GM11168 (cell line): ENCODE data around the gene SLC22A1.
"Not testable (repeated sequence)": the region's sequence is repeated elsewhere in the genome, so short reads cannot be mapped to it uniquely, and the experiment has no call there.

Source experiments
- in situ Hi-C: fragments of 300-500 bp; cut with MboI; formaldehyde crosslinking; loops from one replicate; pipeline ENCODE4 v1.12.0; 2022; ENCODE audit warnings: low sequenced_read_pairs; ENCODE audit not compliant: unreplicated experiment

SLC22A1 gene

DNA sequence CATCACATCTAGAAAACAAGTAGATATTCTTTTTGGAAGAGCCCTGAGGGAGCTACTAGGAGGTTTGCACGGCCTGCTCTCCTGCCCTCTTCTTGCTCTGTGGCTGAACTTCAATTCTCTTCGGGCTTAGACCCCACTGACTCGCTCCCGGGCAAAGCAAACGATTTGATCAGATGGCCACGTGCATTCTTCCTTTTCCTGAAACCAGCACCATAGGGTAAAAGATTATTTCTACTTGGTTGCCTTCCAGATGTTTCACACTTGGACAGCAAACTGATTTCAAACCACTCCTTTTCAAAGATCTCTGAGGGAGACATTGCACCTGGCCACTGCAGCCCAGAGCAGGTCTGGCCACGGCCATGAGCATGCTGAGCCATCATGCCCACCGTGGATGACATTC is at the start of gene SLC22A1:
Gene SLC22A1, plus strand, starts transcription at position 258 of the 400 bp plus-strand sequence. Its CDS starts 121 bp downstream, at position 379.
- in situ Hi-C loops, result no loop called here

- in situ Hi-C loops, result no loop called here
These were observed 48.3 kb upstream of the SLC22A1 start for GRCh38 chr6:160073272-160073671.

GRCh38 chr6:160076009-160076408 is 45.6 kb upstream of the SLC22A1 start:
- in situ Hi-C loops, result no loop called here

DNA sequence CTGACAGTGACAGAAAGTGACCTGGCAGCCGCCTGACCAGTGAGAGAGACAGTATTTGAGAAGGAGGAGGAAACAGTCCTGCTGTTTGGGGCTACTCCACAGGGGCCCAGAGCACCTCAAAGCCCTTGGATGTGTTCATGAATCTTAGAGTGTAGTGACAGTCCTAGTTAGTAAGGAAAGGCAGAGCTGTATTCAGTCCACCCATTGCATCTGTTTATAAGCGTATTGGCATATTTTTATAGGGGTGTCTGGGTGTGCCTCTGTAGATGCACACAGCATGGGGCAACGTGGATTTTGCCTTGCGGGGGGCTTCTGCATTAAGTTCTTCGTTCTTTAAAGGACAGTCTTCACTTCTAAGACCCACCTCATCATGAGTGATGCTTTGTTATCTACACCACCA is 44.6 kb upstream of the SLC22A1 start:
- in situ Hi-C loops, result no loop called here

GRCh38 chr6:160077526-160077925 is 44.1 kb upstream of the SLC22A1 start:
- in situ Hi-C loops, result no loop called here

- in situ Hi-C loops, result no loop called here
These were observed 42.5 kb upstream of the SLC22A1 start for GRCh38 chr6:160078883-160079685.

GRCh38 chr6:160079686-160080043 is 42.0 kb upstream of the SLC22A1 start:
- in situ Hi-C loops, result no loop called here

GRCh38 chr6:160080097-160080496 is 41.5 kb upstream of the SLC22A1 start:
- in situ Hi-C loops, result no loop called here

DNA sequence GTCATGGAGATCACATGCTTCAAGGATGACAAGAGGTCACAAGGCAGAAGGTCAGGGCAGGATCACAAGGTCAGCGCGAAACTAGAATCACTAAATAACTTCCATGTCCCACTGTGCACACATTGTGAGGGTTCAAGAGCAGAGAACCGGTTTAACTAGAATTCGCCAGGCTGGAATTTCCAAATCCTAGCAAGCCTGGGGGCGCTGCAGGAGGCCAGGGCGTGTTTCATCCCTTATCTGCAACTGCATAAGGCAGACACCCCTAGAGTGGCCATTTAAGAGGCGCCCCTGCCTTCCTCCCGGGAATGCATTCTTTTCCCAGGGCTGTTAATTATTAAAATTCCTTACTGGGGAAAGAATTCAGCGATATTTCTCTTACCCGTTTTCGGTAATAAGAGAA is 40.2 kb upstream of the SLC22A1 start:
- in situ Hi-C loops, result no loop called here

GRCh38 chr6:160082627-160083026 is 39.0 kb upstream of the SLC22A1 start:
- in situ Hi-C loops, result no loop called here

GRCh38 chr6:160084198-160084776 is 37.3 kb upstream of the SLC22A1 start:
- in situ Hi-C loops, result no loop called here

GRCh38 chr6:160085226-160085625 is 36.4 kb upstream of the SLC22A1 start:
- in situ Hi-C loops, result no loop called here

- in situ Hi-C loops, result no loop called here
These were observed 35.7 kb upstream of the SLC22A1 start for GRCh38 chr6:160085713-160086505.

DNA sequence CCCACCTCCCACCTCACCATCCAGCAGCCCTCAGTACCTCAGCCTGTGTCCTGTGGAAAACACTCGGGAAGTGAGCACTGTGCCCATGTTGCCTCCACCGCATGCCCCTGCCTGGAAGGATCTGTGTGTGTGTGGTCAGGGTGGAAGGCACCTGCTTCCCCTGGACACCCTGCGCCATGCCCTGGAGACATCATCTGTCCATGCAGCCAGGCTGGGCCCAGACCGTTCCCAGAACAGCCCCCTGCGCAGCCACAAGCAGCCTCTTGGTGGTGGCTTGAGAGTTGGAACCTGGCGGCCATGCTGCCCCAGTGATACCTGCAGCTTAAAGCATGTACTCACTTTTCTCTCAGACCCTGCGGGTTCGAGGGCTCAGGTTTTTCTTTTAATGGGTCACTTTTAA is 34.9 kb upstream of the SLC22A1 start:
- in situ Hi-C loops, result no loop called here

GRCh38 chr6:160088069-160088783 is 33.4 kb upstream of the SLC22A1 start:
- in situ Hi-C loops, result no loop called here

GRCh38 chr6:160088784-160089533 is 32.7 kb upstream of the SLC22A1 start:
- in situ Hi-C loops, result no loop called here

DNA sequence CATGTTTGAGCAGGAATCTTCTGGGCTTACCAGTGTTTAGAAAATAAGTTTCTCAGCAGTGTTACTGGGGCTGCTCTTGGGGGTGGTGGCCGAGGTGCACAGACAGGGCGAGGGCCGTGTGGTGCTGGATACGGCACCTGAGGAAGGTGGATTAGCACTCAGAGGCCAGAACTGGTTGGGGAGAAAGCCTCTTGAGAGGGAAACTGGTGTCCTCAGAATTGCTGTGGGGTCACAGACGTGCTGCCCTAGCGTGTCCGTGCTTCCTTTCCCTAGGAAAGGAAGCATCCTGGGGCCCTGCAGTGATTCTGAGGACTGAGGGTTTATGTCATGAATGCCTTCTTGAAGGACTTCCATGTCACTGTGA is 32.1 kb upstream of the SLC22A1 start:
- in situ Hi-C loops, result no loop called here

- in situ Hi-C loops, result not testable (repeated sequence)
These were observed 31.0 kb upstream of the SLC22A1 start for GRCh38 chr6:160090442-160091239.

- in situ Hi-C loops, result not testable (repeated sequence)
These were observed 29.4 kb upstream of the SLC22A1 start for GRCh38 chr6:160092176-160092575.
